Measurements from ENCODE around the gene XDH.

The XDH gene

DNA sequence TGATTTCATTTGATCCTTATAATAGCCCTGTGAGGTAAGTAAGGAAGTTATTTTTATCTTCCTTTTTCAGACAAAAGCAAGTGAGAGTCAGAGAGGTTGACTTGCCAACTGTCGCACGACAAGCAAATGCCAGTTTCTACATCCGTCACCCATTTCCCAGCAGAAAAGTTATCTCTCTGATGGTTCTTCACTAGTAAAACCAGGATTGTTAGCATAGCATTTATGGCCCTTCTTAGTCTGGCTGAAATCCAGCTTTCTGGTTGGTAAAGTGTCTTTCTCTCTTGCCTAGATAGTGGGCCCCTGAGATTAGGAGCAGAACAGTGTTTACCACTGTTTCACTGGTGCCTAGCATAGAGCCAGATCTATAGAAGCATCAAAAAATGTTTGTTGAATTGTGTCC, 7.1 kb upstream of the XDH start:
- ChIA-PET POLR2A (no interaction called here), CTCF (no interaction called here)
- DNase-seq (ENCODE audit: low read depth, low spot score): no peak
- H3K4me3 ChIP-seq (ENCODE audit: low read depth, low read length): no peak overlapping the region
- TF ChIP-seq, protein P1, sequence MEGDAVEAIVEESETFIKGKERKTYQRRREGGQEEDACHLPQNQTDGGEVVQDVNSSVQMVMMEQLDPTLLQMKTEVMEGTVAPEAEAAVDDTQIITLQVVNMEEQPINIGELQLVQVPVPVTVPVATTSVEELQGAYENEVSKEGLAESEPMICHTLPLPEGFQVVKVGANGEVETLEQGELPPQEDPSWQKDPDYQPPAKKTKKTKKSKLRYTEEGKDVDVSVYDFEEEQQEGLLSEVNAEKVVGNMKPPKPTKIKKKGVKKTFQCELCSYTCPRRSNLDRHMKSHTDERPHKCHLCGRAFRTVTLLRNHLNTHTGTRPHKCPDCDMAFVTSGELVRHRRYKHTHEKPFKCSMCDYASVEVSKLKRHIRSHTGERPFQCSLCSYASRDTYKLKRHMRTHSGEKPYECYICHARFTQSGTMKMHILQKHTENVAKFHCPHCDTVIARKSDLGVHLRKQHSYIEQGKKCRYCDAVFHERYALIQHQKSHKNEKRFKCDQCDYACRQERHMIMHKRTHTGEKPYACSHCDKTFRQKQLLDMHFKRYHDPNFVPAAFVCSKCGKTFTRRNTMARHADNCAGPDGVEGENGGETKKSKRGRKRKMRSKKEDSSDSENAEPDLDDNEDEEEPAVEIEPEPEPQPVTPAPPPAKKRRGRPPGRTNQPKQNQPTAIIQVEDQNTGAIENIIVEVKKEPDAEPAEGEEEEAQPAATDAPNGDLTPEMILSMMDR (IDR thresholded peaks at IDR 0.05; ENCODE audit: insufficient read depth, low read length, missing control alignments): no peak

DNA sequence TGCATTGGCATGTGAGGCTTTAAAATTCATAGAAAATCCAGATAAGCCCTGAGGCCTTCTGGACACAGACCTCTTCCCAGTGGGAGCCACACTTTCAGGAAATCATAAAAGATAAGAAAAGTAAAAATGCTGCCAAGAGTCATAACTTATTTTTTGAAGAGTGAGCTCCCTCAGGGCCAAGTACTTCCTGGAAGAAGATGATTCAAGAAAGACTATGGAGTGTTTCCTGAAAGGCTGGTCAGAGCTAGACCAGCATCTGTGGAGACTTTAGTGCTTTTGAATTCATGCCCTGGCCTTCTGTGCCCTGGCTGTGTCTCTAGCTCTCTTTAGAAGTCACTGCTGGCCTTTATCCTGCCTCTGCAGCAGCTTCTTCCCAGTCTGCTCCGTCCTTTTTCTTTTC, 6.4 kb upstream of the XDH start:
- TF ChIP-seq, protein P1 (IDR thresholded peaks at IDR 0.05; ENCODE audit: insufficient read depth, low read length, missing control alignments): no peak
- DNase-seq (ENCODE audit: low read depth, low spot score): no peak
- CTCF ChIA-PET: no interaction called here
- H3K4me3 ChIP-seq (ENCODE audit: low read depth, low read length): no peak overlapping the region
- POLR2A ChIA-PET: no interaction called here

DNA sequence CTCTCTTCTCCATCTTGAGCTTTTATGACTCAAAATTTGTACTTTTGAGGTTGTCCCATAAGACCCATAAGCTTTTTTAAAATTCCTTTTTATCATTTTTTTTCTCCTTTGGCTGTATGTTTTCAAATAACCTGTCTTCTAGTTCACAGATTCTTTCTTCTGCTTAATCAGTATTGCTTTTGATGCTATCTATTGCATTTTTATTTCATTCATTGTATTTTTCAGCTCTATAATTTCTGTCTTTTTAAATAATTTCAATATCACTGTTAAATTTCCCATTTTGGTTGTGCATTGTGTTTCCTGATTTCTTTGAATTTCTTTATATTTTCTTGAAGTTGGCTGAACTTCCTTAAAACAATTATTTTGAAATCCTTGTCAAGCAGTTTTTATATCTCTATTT, 4.8 kb upstream of the XDH start:
- DNase-seq (ENCODE audit: low read depth, low spot score): no peak
- ChIA-PET POLR2A (no interaction called here), CTCF (interaction anchor here (0.9 to 1.1 kb wide), 3 partner anchors 10 to 311 kb away, joined by 3 read pairs; no protein-coding TSS in a partner anchor)
- TF ChIP-seq, protein P1 (IDR thresholded peaks at IDR 0.05; ENCODE audit: insufficient read depth, low read length, missing control alignments): no peak
- H3K4me3 ChIP-seq (ENCODE audit: low read depth, low read length): no peak overlapping the region

DNA sequence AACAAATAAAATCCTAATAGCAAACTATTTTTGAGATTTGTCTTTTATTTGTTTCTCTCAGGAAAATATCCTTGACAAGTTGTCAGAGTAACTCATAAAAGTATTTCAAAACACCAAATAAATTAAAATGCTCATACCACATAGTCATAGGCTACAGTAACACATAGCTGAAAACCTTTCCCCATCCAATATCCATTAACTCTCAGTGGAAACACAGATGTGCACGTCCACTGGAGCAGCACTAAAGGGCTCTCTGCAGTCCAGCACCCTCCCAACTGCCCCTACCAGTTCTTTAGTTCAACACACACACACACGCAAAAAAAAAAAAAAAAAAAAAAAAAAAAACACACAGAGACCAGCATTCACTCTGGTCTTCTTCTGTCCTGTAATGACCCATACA, 879 bp upstream of the XDH start:
- CTCF ChIA-PET: interaction anchor here (6.2 kb wide), 1 partner anchor 109 kb away, joined by 53 read pairs; no protein-coding TSS in a partner anchor
- POLR2A ChIA-PET: no interaction called here
- no peak for DNase-seq (ENCODE audit: low read depth, low spot score)
- TF ChIP-seq, protein P1 (IDR thresholded peaks at IDR 0.05; ENCODE audit: insufficient read depth, low read length, missing control alignments): no peak
- H3K4me3 ChIP-seq (ENCODE audit: low read depth, low read length): no peak overlapping the region

DNA sequence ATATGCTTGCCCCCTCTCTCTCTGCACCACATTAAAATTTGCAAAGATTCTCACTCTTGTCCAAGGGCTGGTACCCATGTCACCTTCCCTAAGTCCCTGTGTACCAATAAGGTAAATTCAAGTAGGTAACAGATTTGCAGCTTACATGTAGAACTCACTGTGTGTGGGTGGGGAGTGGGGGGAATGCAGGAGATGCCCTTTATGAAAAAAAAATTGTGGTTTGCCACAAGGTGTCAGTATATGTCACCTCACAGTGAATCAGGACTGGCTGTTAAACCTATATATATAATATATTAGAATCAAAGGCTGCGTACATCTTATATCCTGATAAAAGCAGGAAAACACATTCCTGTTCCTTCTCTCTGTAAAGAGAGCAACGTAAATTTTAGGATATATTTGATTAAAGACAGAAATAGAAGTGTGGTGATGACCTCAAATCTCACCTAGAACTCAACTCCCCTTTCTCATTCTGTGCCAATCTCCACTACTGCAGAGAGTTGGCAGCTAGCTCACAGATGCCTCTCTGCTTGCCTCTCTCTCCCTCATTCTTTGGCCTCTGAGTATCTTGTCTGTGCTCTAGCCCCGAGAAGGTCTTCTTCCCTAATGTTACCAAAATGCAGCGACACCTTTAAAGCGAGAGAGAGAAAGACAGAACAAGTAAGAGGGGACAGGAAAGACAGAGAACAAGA, 536 bp downstream of the XDH start:
- TF ChIP-seq, protein P1 (IDR thresholded peaks at IDR 0.05; ENCODE audit: insufficient read depth, low read length, missing control alignments): no peak
- ChIA-PET POLR2A (no interaction called here), CTCF (interaction anchor here (1.2 to 6.2 kb wide), 3 partner anchors 11 to 110 kb away, joined by 4 to 53 read pairs (median 14); no protein-coding TSS in a partner anchor)
- no peak for DNase-seq (ENCODE audit: low read depth, low spot score)
- no peak overlapping the region for H3K4me3 ChIP-seq (ENCODE audit: low read depth, low read length)

DNA sequence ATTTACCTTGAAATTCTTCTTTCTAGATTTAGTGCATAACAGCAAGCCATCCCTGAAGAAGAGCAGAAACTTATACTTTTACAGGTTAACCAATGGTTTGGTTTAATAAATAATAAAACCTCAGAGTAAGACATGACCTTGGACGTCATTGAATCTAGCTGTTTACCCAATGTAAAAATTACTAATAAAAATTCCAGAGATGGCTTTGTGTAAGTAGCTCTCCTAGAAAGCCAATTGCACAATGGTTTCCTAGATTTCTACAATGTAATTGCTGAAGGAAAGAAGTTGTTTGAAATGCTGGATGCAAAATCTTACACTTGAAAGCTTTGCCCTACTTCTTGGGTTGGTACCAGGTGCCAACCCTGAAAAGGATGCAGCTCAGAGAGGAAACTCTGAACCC, 1.5 kb downstream of the XDH start:
- CTCF ChIA-PET: interaction anchor here (0.6 to 6.2 kb wide), 3 partner anchors 10 to 317 kb away, joined by 4 to 53 read pairs (median 14); no protein-coding TSS in a partner anchor
- TF ChIP-seq, protein P1 (IDR thresholded peaks at IDR 0.05; ENCODE audit: insufficient read depth, low read length, missing control alignments): no peak
- POLR2A ChIA-PET: no interaction called here
- no peak overlapping the region for H3K4me3 ChIP-seq (ENCODE audit: low read depth, low read length)
- DNase-seq (ENCODE audit: low read depth, low spot score): no peak

Measured in AG04449 (cell line).